Measurements from ENCODE around the gene SPATS2.

DNA sequence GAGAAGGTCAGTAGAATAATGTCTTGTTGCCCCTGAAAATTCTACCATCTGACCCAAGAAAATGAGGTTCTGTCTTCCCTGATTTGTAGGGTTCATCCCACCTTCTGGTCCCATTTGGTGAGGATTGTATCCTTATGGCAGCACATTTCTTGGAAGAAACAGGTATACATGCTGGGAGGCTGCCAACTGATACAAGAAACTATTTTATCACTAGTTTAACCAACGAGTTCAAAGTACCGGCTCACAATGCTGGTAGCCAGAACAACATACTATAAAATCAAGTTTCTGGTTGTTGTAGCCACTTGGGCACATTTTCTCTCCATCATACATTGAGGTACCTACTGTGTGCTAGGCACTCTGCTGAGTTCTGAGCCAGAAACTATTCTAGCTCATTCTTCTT is 164.5 kb downstream of the SPATS2 start:
- TF ChIP-seq, protein P1, sequence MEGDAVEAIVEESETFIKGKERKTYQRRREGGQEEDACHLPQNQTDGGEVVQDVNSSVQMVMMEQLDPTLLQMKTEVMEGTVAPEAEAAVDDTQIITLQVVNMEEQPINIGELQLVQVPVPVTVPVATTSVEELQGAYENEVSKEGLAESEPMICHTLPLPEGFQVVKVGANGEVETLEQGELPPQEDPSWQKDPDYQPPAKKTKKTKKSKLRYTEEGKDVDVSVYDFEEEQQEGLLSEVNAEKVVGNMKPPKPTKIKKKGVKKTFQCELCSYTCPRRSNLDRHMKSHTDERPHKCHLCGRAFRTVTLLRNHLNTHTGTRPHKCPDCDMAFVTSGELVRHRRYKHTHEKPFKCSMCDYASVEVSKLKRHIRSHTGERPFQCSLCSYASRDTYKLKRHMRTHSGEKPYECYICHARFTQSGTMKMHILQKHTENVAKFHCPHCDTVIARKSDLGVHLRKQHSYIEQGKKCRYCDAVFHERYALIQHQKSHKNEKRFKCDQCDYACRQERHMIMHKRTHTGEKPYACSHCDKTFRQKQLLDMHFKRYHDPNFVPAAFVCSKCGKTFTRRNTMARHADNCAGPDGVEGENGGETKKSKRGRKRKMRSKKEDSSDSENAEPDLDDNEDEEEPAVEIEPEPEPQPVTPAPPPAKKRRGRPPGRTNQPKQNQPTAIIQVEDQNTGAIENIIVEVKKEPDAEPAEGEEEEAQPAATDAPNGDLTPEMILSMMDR (IDR thresholded peaks at IDR 0.05; ENCODE audit: insufficient read depth, low read length, poor library complexity, severe bottlenecking), result no peak
- no peak for TF ChIP-seq EZH2phosphoT487 (conservative IDR thresholded peaks at IDR 0.05; ENCODE audit: low read length)

Data from SU-DHL-6 (cell line).